K562 (cell line): ENCODE measurements around the gene FGF21. TPM values are rescaled to one million over a fixed set of nuclear protein-coding genes. Genes with fewer than 3 reads are reported as not detected.

ENCODE experiments used
- ATAC-seq: fragments of 200-7000 bp; cut with Tn5 transposase; 3 replicates; pipeline ENCODE4 v1.9.1; 2020; ENCODE audit warnings: moderate library complexity
- BruUV-seq: library from RNA; stranded (reverse); fragments of 400-500 nt; replicated peaks from 2 replicates; lab custom pipeline; 2021; lab: Mats Ljungman, UMichigan
- CTCF ChIA-PET: fragments of 300-600 bp; formaldehyde crosslinking; extraction: SDS; loops from one replicate; lab custom pipeline; 2021; ENCODE audit warnings: low intra/inter-chr PET ratio; lab: Yijun Ruan, JAX
- POLR2A ChIA-PET: fragments of 300-600, 350-650 bp; sonication (Branson Sonifier 250); formaldehyde crosslinking; extraction: SDS; loops from one replicate; lab custom pipeline; 2021; ENCODE audit warnings: antibody characterized with exemption, inconsistent platforms; lab: Yijun Ruan, JAX
- DNase-seq, 4 experiments: peaks; one replicate each; pipeline versions ENCODE4 v3.0.0 to v3.0.0-alpha.2; 2011 to 2018; ENCODE audit warnings: low spot score in 3 of 4, mixed read lengths in 3 of 4; ENCODE audit errors: extremely low read depth in 1 of 4
- FAIRE-seq: peaks from 2 replicates; lab custom pipeline; 2011; peaks lifted over from hg19 to GRCh38; lab: Jason Lieb, UNC
- H2AFZ ChIP-seq: 2 replicates; pipeline ENCODE4 v1.6.0; 2011; ENCODE audit warnings: low read depth, low read length, control low read depth, inconsistent platforms
- H3K27ac ChIP-seq: fragments of 200-600 bp; 3 replicates; pipeline ENCODE4 v1.8.0; 2011; ENCODE audit warnings: low read depth, mild to moderate bottlenecking, control low read depth, inconsistent platforms, low read length, moderate library complexity, mixed read lengths; ENCODE audit errors: extremely low read depth
- H3K27me3 ChIP-seq, 2 experiments: fragments of 300-600 bp in 1 of 2; 2 replicates in 1 of 2; 3 replicates in 1 of 2; pipeline versions ENCODE4 v1.6.0 to v1.8.0; 2011; ENCODE audit warnings: inconsistent platforms in 2 of 2, low read length in 2 of 2, mild to moderate bottlenecking in 1 of 2, mixed read lengths in 1 of 2, moderate library complexity in 1 of 2; ENCODE audit not compliant: control insufficient read depth in 2 of 2, insufficient read depth in 2 of 2
- H3K36me3 ChIP-seq: fragments of 300-600 bp; 3 replicates; pipeline ENCODE4 v1.8.0; 2011; ENCODE audit warnings: mild to moderate bottlenecking, low read length, inconsistent platforms; ENCODE audit not compliant: control insufficient read depth, insufficient read depth
- H3K4me1 ChIP-seq, 2 experiments: fragments of 200-600 bp in 1 of 2; replicated peaks in 1 of 2; 2 replicates in 1 of 2; 3 replicates in 1 of 2; pipeline versions ENCODE4 v1.5.1 to v1.8.0; 2011; ENCODE audit warnings: inconsistent platforms in 2 of 2, low read length in 2 of 2, mild to moderate bottlenecking in 1 of 2, mixed read lengths in 1 of 2, moderate library complexity in 1 of 2; ENCODE audit not compliant: control insufficient read depth in 2 of 2, insufficient read depth in 2 of 2
- H3K4me2 ChIP-seq: 2 replicates; pipeline ENCODE4 v1.6.1; 2011; ENCODE audit warnings: low read length, control low read depth, inconsistent platforms, mixed read lengths; ENCODE audit not compliant: insufficient read depth
- H3K4me3 ChIP-seq: fragments of 200-600 bp; sonication (generic), shearing (Covaris generic); 2 replicates; pipeline ENCODE4 v1.5.1; 2016; ENCODE audit warnings: control low read depth, inconsistent platforms
- H3K79me2 ChIP-seq: fragments of 200-600 bp; 3 replicates; pipeline ENCODE4 v1.8.0; 2011; ENCODE audit warnings: low read length, inconsistent platforms; ENCODE audit not compliant: control insufficient read depth, insufficient read depth
- H3K9ac ChIP-seq, 2 experiments: 2 replicates each; pipeline versions ENCODE4 v1.6.0 to v1.6.1; 2011; ENCODE audit warnings: low read depth in 2 of 2, low read length in 2 of 2, control low read depth in 1 of 2, inconsistent platforms in 1 of 2, mild to moderate bottlenecking in 1 of 2, mixed read lengths in 1 of 2; ENCODE audit not compliant: insufficient read depth in 1 of 2
- H3K9me1 ChIP-seq: one replicate; pipeline ENCODE4 v1.6.0; 2011; ENCODE audit warnings: inconsistent platforms, mild to moderate bottlenecking, low read length, moderate library complexity; ENCODE audit not compliant: control insufficient read depth, insufficient read depth
- H3K9me3 ChIP-seq: replicated peaks from 2 replicates; pipeline ENCODE4 v1.5.1; 2011; ENCODE audit warnings: low read depth, low read length, inconsistent platforms; ENCODE audit not compliant: control insufficient read depth, insufficient read depth
- H4K20me1 ChIP-seq: replicated peaks from 2 replicates; pipeline ENCODE4 v1.6.1; 2011; ENCODE audit warnings: low read length, inconsistent platforms, mixed read lengths; ENCODE audit not compliant: control insufficient read depth, insufficient read depth
- MCM5 ChIP-seq: fragments of 450-650 bp; IDR thresholded peaks from 2 replicates; pipeline ENCODE4 v1.6.1; 2016; ENCODE audit warnings: low read depth
- ZBTB33 ChIP-seq: sonication (generic); formaldehyde crosslinking; IDR thresholded peaks from 2 replicates; pipeline ENCODE4 v1.8.1; 2023; ENCODE audit warnings: mild to moderate bottlenecking, missing genetic modification reagents
- WGBS: fragments of 100-300 bp; shearing (Covaris generic); methylation state at CpG from one replicate; pipeline ENCODE4 v1.1.6; 2016; ENCODE audit warnings: low coverage, mixed read lengths; ENCODE audit not compliant: insufficient coverage; ENCODE audit errors: missing lambda C conversion rate; 5-methylcytosine and 5-hydroxymethylcytosine counted together
- in situ Hi-C: fragments of 300-500 bp; cut with MboI; formaldehyde crosslinking; loops from 4 replicates; pipeline ENCODE4 v1.15.0; 2018; ENCODE audit warnings: inconsistent platforms, mixed read lengths
- intact Hi-C: fragments of 100-400 bp; cut with micrococcal nuclease; formaldehyde crosslinking; loops from 2 replicates; pipeline ENCODE4 v1.14.2; 2022
- polyA plus RNA-seq, 8 experiments: library from polyadenylated mRNA; depleted of rRNA in 4 of 8; stranded (reverse) in 5 of 8; unstranded in 3 of 8; fragments of >200 nt; fragmentation: Nextera tagmentation in 2 of 8; fragmentation: Illumina TruSeq in 1 of 8; extraction: Ambion mirVana in 2 of 8; extraction: Trizol in 1 of 8; gene quantifications; 2 replicates each; pipeline versions ENCODE4 v1.2.1 to v1.2.3, GENCODE V29; 2011 to 2014; ENCODE audit warnings: inconsistent platforms in 1 of 8, missing spikeins in 1 of 8
- total RNA-seq, 7 experiments: library from RNA; depleted of rRNA in 6 of 7; stranded (reverse); fragments of >200 nt in 6 of 7; fragmentation: Illumina TruSeq in 2 of 7; extraction: Trizol in 2 of 7; gene quantifications; 2 replicates each; pipeline versions ENCODE4 v1.2.1 to v1.2.3, GENCODE V29; 2011 to 2021; ENCODE audit warnings: low replicate concordance in 1 of 7

FGF21 gene
- total and polyA plus RNA-seq, 9 of the 15 experiments (the other 6 are each of a cell fraction or from before 2014, with no cell fraction given) = 0.04 to 0.77 (median 0.09) TPM; not detected in 6

- Histone ChIP-seq H3K9me3 (no peaks in the 10 kb centered on the region), H3K79me2 (no peaks in the 10 kb centered on the region), H4K20me1 (no peaks in the 10 kb centered on the region), H3K36me3 (peaks cover 4% of the 10 kb centered on the region; the same call in 2 of the 3 replicates), H3K4me1 (peaks cover 7% of the 10 kb centered on the region in 2 experiments; a peak in 4 of 5 replicates), H3K9me1 (no peaks in the 10 kb centered on the region), H2AFZ (no peak overlapping the region), H3K9ac (no peak overlapping the region), H3K4me3 (no peak overlapping the region), H3K27ac (no peak overlapping the region), H3K27me3 (no peaks in the 10 kb centered on the region), H3K4me2 (no peak overlapping the region)
- TF ChIP-seq MCM5 (no peak), ZBTB33 (CRISPR knock-in tag) (0 out of 2 replicates have a peak, but pooled peaks have one; percentile 13)
- POLR2A ChIA-PET = no interaction called here
- no TSS peak for BruUV-seq
- in situ Hi-C loops (no loop called here), intact Hi-C loops (no loop called here)
- FAIRE-seq (no peak), ATAC-seq (no peak), DNase-seq (no peak)
- CTCF ChIA-PET = no interaction called here
- 90% methylated on average over 53 of the region's 77 CpGs for WGBS
Measured at GRCh38 chr19:48728911-48729664, 26.2 kb upstream of the FGF21 start.
